Measurements from ENCODE around the gene PIBF1.

Gene PIBF1

GRCh38 chr13:73060251-73061160, 278.6 kb downstream of the PIBF1 start:
- DNase-seq (ENCODE audit: low spot score): peak; percentile 8

GRCh38 chr13:73061473-73061872, 279.5 kb downstream of the PIBF1 start:
- DNase-seq (ENCODE audit: low spot score): no peak

GRCh38 chr13:73061876-73062275, 279.9 kb downstream of the PIBF1 start:
- DNase-seq (ENCODE audit: low spot score): no peak

- no peak for DNase-seq (ENCODE audit: low spot score)
These were observed 280.5 kb downstream of the PIBF1 start for GRCh38 chr13:73062468-73062867.

GRCh38 chr13:73063166-73063565, 281.2 kb downstream of the PIBF1 start:
- DNase-seq (ENCODE audit: low spot score): no peak

- no peak for DNase-seq (ENCODE audit: low spot score)
These were observed 283.1 kb downstream of the PIBF1 start for GRCh38 chr13:73065036-73065435.

- DNase-seq (ENCODE audit: low spot score): no peak
These were observed 283.9 kb downstream of the PIBF1 start for GRCh38 chr13:73065665-73066340.

All from Ammon's horn (tissue), 1 donor.